H54 (cell line): ENCODE data around the gene FGR.

Source experiments
- DNase-seq: peaks from one replicate; pipeline ENCODE4 v3.0.0; 2011; ENCODE audit warnings: low spot score, mixed read lengths; ENCODE audit not compliant: insufficient read length
- FAIRE-seq: peaks from 3 replicates; lab custom pipeline; 2011; peaks lifted over from hg19 to GRCh38; lab: Jason Lieb, UNC
- POLR2A ChIP-seq: IDR thresholded peaks from 2 replicates; pipeline ENCODE4 v1.6.1; 2011; ENCODE audit warnings: low read depth, mild to moderate bottlenecking, low read length

The FGR gene

GRCh38 chr1:27593678-27594563 is 41.1 kb downstream of the FGR start:
- no peak for TF ChIP-seq POLR2A
- FAIRE-seq: no peak
- no peak for DNase-seq

DNA sequence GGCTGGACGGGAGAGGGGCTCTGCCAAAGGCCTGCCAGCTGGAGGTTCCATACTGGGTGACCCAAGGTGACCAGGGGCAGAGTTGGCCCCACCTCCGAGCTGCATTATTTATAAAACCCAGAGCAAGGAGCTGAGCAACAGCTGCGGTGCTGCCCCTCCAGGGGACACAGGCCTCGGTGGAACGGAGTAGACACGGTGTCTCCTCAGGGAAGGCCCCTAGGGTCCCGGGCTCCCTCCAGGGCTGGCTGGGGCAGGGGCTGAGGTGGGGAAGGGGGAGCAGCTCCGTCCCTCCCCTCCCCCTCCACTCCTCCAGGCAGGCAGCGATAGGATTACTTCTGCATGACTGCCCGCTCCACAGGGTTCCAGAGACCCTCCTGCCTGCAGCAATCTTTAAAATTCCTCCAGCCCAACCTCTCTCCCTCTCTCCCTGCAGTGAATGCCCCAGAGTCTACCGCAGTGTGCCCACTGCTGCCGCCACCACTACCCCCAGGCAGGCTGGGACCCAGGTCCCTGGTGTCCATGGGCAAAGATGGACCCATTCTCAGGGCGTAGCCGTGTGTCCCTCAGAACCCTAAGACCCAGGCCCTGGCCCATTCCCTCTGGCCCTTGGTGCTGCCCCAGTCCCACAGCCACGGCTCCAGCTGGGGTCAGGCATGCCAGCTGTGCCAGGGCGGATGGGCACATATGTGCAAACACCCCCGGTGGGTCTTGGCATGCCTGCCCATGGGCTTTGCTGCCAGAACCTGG is 41.9 kb downstream of the FGR start:
- no peak for TF ChIP-seq POLR2A
- FAIRE-seq: no peak
- no peak for DNase-seq

GRCh38 chr1:27592232-27592930 is 42.6 kb downstream of the FGR start:
- no peak for TF ChIP-seq POLR2A
- no peak for DNase-seq
- FAIRE-seq: no peak

- no peak for FAIRE-seq
- no peak for TF ChIP-seq POLR2A
- no peak for DNase-seq
Measured at GRCh38 chr1:27591622-27592021, 43.4 kb downstream of the FGR start.

DNA sequence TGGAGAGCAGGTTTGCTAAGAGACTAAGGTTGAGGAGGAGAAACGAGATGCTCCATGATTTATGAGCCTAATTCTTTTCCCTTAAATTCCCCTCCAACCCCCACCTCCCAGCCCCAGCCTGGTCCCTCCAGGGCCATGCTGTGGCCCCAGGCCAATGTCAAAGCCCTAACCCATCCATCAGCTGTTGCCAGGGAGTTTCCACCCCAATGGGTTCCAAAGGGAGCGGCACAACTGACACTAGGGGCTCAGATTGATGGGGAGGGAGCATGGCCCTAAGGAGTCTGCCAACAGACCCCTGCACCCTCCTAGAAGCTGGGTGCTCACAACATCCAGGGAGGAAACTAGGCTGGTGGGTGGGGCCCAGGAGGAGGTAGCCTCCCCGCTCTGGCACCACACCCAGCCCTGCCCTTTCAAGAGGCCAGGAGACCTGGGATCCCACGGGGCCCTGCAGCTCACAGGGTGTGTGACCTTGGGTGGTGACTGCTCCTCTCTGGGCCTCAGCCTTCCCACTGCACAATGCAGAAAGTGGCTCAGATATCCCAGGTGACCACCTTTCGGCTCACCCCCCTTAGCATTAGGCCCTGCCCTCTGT is 44.0 kb downstream of the FGR start:
- no peak for TF ChIP-seq POLR2A
- FAIRE-seq: no peak
- DNase-seq: no peak

DNA sequence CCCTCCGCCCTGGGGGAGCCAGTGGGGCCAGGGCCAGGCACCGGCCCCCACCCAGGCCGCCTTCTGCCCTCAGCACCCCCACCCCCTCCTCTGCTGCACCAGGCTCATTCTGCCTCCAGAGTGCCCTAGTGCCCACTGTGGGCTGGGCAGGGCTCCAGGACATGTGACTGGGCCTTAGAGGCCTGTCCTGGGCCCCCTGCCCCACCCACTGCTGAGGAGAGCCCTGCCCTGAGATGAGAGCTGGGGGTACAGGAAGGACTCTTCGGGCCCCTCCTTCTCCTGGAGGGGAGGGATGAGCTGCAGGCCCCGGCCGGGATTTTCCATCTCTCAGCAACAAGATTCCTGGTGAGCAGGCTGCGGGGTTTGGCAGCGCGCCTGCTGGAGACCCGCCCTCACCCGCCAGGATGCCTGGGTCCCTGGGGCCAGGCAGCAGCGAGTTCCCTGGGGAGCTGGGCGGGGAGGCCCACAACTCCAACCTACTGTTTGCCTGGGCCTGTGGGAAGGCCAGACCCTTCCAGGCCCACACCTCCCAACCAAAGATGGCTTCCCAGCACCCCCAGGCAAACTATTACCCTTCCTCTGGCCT is 45.1 kb downstream of the FGR start:
- FAIRE-seq: no peak
- DNase-seq: no peak
- TF ChIP-seq POLR2A: no peak

- DNase-seq: no peak
- FAIRE-seq: no peak
- no peak for TF ChIP-seq POLR2A
Measured at GRCh38 chr1:27589441-27589840, 45.5 kb downstream of the FGR start.

DNA sequence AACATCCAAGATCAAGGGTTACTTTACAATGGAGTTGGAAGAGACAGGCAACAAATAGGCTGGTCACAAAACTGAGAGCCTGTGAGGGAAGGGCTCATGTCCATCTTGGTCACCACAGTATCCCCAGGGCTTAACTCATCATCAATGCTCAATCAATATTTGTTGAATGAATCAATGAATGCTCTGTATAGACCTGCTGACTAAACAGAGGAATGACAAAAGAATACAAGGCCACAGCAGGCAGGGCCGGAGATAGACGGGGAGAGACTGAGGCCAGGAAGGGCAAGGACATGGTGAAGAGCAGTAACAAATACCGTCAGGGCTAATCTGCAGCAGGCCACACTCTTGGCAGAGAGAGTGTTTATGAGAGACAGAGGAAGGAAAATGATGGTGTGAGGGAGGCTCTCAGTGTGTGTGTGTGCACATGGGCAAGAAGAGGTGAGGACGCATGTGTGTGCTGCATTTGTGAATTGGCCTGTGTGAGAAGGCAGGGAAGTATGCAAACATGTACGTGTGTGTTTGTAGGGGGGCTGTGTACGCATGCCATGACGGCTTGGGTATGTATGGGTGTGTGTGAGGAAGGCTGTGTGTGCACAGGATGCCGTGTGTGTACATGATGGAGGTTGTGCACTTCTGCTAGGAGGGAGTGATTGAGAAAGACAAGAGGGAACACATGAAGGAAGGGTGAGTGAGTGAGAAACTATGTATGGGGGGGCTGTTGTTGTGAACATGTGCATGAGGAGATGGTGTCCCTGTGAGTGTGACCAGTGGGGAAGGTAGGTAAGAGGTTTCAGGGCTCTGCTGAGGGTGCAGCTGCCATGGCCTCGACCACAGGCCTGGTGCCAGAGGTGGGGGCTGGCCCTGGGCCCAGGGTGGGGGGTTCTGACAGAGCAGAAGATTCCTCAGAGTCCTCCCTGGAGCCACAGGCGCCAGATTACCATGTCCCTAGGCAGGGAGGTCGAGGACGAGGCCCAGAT is 46.4 kb downstream of the FGR start:
- TF ChIP-seq POLR2A: no peak
- no peak for FAIRE-seq
- DNase-seq: no peak

- DNase-seq (no peak), FAIRE-seq (no peak)
- no peak for TF ChIP-seq POLR2A
Measured at GRCh38 chr1:27585684-27586083, 49.3 kb downstream of the FGR start.

DNA sequence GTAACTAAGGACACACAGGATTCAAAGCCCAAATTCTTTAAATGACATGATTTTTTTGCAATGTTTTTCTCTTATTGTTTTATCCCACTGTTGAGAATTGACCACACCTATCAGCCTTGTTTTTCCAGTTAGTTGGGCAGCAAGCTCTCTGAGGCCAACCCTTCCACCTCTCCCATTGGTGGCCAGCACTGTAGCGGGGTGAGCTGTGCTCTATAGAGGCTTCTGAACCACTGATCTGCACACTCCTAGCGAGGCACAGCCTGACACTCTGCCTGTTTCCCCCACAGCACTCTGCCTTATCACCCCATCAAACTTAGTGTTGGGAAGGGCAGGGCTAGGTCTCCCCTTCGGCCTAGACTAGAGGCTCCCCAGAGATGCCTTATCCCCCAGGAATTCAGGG is 50.5 kb downstream of the FGR start:
- no peak for TF ChIP-seq POLR2A
- DNase-seq (no peak), FAIRE-seq (no peak)

GRCh38 chr1:27583479-27583878 is 51.5 kb downstream of the FGR start:
- FAIRE-seq (no peak), DNase-seq (no peak)
- TF ChIP-seq POLR2A: no peak

DNA sequence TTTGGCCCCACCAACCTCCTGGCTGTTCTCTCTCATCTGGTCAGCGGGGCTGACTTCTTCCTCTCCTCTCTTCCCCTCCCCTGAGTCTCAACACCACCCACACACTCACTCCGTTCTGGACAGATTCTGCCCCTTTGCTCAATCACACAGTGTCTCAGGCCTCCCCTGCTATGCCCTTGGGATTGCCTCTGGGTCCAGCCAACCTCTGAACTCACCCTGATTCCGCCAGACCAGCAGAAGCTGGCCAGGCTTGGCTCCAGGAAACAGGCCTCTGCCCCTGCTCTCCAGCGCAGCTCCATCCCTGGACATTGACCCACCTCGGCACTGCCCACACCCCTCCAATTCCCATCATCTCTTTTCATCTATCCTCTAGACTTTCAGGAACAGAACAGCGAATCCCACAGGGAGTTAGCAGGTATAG is 53.2 kb downstream of the FGR start:
- no peak for TF ChIP-seq POLR2A
- FAIRE-seq (no peak), DNase-seq (no peak)

GRCh38 chr1:27577504-27578188 is 57.3 kb downstream of the FGR start:
- FAIRE-seq: no peak
- DNase-seq: no peak

More at GRCh38 chr1:27577504-27578188, 57.3 kb downstream of the FGR start:
- TF ChIP-seq POLR2A: no peak
